ENCODE results near the gene NCAPG.

NCAPG gene

DNA sequence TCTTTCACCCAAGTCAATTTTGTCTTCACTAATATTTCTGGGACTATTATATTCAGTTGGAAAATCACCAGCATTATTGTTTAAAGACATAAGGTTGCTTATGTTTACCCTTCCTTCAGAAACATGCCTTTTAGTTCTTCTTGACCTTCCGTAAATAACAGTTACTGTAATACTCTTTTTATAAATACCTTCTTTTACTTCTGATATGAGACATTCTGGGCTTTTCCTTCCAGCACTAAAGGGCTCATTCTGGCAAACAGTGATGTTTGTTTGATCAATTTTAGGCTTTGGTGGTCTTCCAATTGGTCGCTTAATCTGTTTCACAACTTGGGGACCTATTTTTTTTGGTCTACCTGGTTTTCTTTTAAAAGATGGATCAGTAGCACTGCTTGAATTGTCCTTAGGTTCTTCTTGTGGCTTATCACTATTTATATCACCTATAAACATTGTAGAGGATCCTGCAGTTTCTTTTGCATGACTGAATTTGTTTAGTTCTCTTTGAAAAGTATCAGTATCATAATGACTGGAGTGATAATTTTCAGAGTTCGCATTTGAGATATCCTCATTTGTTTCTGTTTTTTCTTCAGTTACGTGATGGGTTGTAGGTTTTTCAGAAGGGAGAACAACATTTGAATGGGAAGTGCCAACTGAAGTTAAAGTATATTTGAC is 64.8 kb downstream of the NCAPG start:
- DNase-seq = no peak

DNA sequence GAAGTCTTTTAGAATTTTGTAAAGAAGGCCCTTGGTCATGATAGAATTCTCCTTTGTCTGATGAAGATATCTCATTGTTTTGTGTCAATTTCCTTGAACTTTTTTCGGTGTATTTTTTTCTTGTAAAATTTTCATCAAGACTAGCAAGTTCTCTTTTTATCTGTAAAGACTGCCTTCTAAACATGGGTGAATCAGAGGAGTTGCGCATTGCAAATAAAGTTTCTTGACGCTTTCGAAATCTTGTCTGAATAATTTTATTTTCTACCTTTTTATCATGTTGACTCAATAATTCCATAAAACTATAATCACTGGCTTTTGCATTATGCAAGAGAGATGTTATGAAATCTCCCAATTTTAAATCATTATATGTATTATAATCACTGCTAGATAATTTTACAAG is 66.2 kb downstream of the NCAPG start:
- no peak for DNase-seq

DNA sequence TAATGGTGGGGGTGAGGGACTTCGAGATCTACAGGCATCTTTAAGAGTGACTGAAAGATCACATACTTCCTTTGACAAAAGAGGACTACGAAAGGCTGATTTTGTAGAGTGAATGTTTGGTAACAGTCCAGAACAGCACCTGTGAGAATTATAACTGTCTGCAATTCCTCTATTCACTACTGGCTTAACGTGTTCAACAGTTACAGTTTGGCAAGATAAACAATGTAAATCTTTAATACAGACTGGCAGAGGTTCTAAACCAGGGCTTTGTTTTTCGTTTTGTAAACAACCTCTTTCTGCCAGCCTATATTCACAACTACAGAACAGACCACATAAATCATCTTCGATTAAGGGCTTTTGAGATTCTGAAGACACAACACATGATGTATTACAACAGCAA is 66.9 kb downstream of the NCAPG start:
- peak; percentile 13 for DNase-seq

DNA sequence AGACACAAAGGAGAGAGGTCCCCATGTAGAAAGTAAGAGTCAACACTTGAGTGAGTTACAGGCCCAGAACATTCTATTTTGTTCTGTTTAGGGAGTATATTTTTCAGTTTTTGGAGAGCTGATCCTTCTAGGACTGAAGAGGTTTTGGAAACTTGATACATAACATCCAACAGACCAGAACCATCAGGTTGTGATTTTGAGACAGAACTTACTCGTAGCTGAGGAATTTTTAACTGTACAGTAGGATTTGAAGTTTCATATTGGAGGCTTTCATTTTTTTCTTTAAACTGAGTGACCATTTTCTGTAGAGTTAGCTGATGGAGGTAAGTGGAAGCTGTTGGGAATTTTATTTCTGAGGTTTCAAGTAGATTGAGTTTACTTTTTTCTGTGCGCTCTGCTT is 73.3 kb downstream of the NCAPG start:
- no peak for DNase-seq

DNA sequence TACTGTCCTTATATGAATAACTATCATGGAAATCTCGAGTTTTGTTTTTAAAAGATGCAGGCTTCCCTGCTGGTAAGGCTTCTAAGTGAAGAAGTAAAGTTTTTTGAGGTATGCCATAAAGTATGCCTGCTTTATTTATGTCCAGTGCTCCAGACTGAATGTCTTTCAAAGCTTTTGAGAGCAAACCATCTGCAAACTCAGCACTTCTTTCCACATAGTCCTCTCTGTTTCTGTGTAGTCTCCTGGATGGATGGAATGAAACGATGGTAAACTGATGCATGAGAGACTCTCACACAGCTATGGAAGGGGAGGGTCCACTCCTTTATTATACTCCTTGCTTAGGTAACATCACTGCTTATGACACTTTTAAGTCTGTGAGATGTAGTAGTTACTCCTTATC is 73.7 kb downstream of the NCAPG start:
- no peak for DNase-seq

DNA sequence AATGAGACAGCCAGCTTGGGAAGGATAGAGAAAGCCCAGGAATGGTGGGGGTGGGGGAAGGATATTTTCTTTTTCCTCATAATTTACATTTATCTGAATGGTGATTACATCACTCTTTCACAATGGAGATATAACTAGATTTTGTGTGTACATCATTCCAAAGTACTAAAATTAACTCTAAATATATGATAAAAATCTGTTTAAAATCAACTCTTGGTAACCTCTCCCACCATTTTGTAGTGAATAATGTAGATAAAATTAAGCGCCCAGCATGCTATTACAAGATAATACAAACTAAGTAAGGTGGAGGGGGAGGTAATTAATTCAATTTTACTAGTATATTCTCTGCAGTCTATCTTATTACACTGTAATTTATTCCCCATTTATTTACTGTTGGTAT is 78.9 kb downstream of the NCAPG start:
- DNase-seq = no peak

DNA sequence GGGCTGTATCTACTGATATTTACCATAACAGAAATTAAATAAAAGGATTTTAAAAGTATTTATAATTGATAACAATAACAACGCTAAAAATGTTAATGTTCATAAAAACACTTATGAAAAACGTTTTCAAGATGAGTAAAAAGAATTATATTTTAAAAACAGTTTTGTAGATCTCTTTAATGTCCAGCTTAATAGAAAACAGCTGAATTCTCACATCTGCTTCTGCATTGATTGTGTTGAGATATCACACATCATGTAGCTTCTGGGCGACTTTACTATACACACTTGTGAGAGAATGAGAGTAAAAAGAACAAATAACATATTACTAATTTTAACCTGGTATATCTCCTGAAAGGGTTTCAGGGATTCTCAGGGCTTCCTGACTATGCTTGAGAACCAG is 83.6 kb downstream of the NCAPG start:
- no peak for DNase-seq
